HCT116 (cell line): ENCODE results near the gene CETP.

ENCODE experiments used
- ATF3 ChIP-seq: IDR thresholded peaks from 2 replicates; pipeline ENCODE4 v1.6.1; 2012
- CBX3 ChIP-seq: IDR thresholded peaks from 2 replicates; pipeline ENCODE4 v1.6.1; 2012; ENCODE audit warnings: low read depth
- CEBPB ChIP-seq: IDR thresholded peaks from 2 replicates; pipeline ENCODE4 v1.6.1; 2012; ENCODE audit warnings: low read depth
- CTCF ChIP-seq, 3 experiments: fragments of 200-600 bp in 1 of 3; sonication (generic) in 1 of 3; IDR thresholded peaks in 2 of 3; conservative IDR thresholded peaks in 1 of 3; 2 replicates each; pipeline ENCODE4 v1.5.1; 2012 to 2017; ENCODE audit warnings: low read depth in 2 of 3, low read length in 2 of 3, antibody characterized with exemption in 1 of 3, borderline replicate concordance in 1 of 3, control low read depth in 1 of 3, mild to moderate bottlenecking in 1 of 3, mixed read lengths in 1 of 3, mixed run types in 1 of 3, moderate library complexity in 1 of 3; ENCODE audit not compliant: insufficient read depth in 1 of 3
- EZH2 ChIP-seq: fragments of 200-600 bp; sonication (generic); IDR thresholded peaks from 2 replicates; pipeline ENCODE4 v1.6.1; 2017; ENCODE audit warnings: antibody characterized with exemption, mixed run types
- FOSL1 ChIP-seq: IDR thresholded peaks from 2 replicates; pipeline ENCODE4 v1.6.1; 2012; ENCODE audit warnings: low read depth
- POLR2A ChIP-seq: IDR thresholded peaks from 2 replicates; pipeline ENCODE4 v1.7.0; 2011; ENCODE audit warnings: borderline replicate concordance; ENCODE audit not compliant: insufficient read depth, insufficient read length; ENCODE audit errors: extremely low read depth
- POLR2AphosphoS5 ChIP-seq: IDR thresholded peaks from 2 replicates; pipeline ENCODE4 v1.6.1; 2011; ENCODE audit warnings: mild to moderate bottlenecking, low read depth, low read length, moderate library complexity
- RAD21 ChIP-seq: IDR thresholded peaks from 2 replicates; pipeline ENCODE4 v1.6.1; 2012; ENCODE audit warnings: low read depth, mild to moderate bottlenecking
- REST ChIP-seq: IDR thresholded peaks from 2 replicates; pipeline ENCODE4 v1.6.1; 2012; ENCODE audit warnings: low read depth
- SIN3A ChIP-seq: IDR thresholded peaks from 2 replicates; pipeline ENCODE4 v1.6.1; 2012; ENCODE audit warnings: low read depth
- ZFX ChIP-seq: fragments of 450-650 bp; IDR thresholded peaks from 2 replicates; pipeline ENCODE4 v1.6.1; 2017
- ZNF274 ChIP-seq: fragments of 200-500 bp; sonication (Bioruptor generic); IDR thresholded peaks from 2 replicates; pipeline ENCODE4 v1.6.1; 2014; ENCODE audit warnings: mild to moderate bottlenecking, low read depth, low read length, inconsistent platforms

- TF ChIP-seq CTCF (IDR thresholded peaks at IDR 0.05 in 2 of 3, conservative IDR thresholded peaks at IDR 0.05 in 1 of 3; ENCODE audit: borderline replicate concordance in 1 of 3, insufficient read depth in 1 of 3, low read depth in 2 of 3, low read length in 2 of 3) (no peak), POLR2AphosphoS5 (no peak), POLR2A (no peak), ZNF274 (no peak), EZH2 (no peak), CBX3 (no peak), REST (no peak), RAD21 (no peak), CEBPB (no peak), SIN3A (no peak), ZFX (no peak), ATF3 (no peak), FOSL1 (no peak)
Observed at GRCh38 chr16:56961851-56962281, at the start of gene CETP.
